ENCODE measurements around the gene SLC25A5.
"Not testable (repeated sequence)": the region's sequence is repeated elsewhere in the genome, so short reads cannot be mapped to it uniquely, and the experiment has no call there.

The SLC25A5 gene

GRCh38 chrX:119489212-119490074 is 21.2 kb downstream of the SLC25A5 start:
- no peak overlapping the region for H3K9ac ChIP-seq (ENCODE audit: low read depth in 1 of 2, low read length in 2 of 2)
- H3K4me3 ChIP-seq (ENCODE audit: low read depth in 1 of 2, low read length in 2 of 2) = no peak overlapping the region
- H3K27ac ChIP-seq (ENCODE audit: low read depth, low read length) = no peak overlapping the region
- no peaks in the 10 kb centered on the region for H3K9me3 ChIP-seq (ENCODE audit: control insufficient read depth in 1 of 2, low read length in 2 of 2)
- H3K4me1 ChIP-seq (ENCODE audit: control insufficient read depth in 1 of 2, insufficient read depth in 2 of 2, low read length in 2 of 2) = no peaks in the 10 kb centered on the region
- no peaks in the 10 kb centered on the region for H3K27me3 ChIP-seq (ENCODE audit: control insufficient read depth in 1 of 2, insufficient read depth in 2 of 2, low read length in 2 of 2)
- no peaks in the 10 kb centered on the region for H3K36me3 ChIP-seq (ENCODE audit: control insufficient read depth in 1 of 2, insufficient read depth in 2 of 2, low read length in 2 of 2)

DNA sequence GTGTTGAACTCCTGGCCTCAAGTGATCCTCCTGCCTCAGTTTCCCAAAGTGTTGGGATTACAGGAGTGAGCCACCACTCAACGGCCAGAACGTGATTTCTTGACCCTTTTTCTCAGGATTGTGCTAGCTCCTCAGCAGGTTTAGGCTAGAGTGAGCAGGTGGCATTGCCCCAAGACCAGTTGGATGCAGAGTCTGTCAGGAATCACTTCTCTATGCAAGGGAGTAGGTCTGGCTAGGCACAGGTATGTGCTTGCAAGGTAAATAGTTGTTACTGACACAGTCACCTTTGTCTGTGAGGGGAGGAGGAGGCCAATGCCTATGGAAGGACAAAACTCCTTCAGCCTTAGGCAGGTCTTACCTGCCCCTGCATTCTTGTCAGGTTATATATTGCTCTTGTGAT is 24.2 kb downstream of the SLC25A5 start:
- no peaks in the 10 kb centered on the region for H3K9me3 ChIP-seq (ENCODE audit: control insufficient read depth in 1 of 2, low read length in 2 of 2)
- H3K4me3 ChIP-seq (ENCODE audit: low read depth in 1 of 2, low read length in 2 of 2) = no peak overlapping the region
- peaks cover 9 to 12% of the 10 kb centered on the region in 2 donors for H3K4me1 ChIP-seq (ENCODE audit: control insufficient read depth in 1 of 2, insufficient read depth in 2 of 2, low read length in 2 of 2)
- no peak overlapping the region for H3K9ac ChIP-seq (ENCODE audit: low read depth in 1 of 2, low read length in 2 of 2)
- H3K27me3 ChIP-seq (ENCODE audit: control insufficient read depth in 1 of 2, insufficient read depth in 2 of 2, low read length in 2 of 2) = no peaks in the 10 kb centered on the region
- H3K27ac ChIP-seq (ENCODE audit: low read depth, low read length) = no peak overlapping the region
- H3K36me3 ChIP-seq (ENCODE audit: control insufficient read depth in 1 of 2, insufficient read depth in 2 of 2, low read length in 2 of 2) = no peaks in the 10 kb centered on the region

- H3K4me1 ChIP-seq (ENCODE audit: control insufficient read depth in 1 of 2, insufficient read depth in 2 of 2, low read length in 2 of 2) = peaks cover 9 to 12% of the 10 kb centered on the region in 2 donors
- not testable (repeated sequence) for H3K9me3 ChIP-seq (ENCODE audit: control insufficient read depth in 1 of 2, low read length in 2 of 2); H3K36me3 ChIP-seq (ENCODE audit: control insufficient read depth in 1 of 2, insufficient read depth in 2 of 2, low read length in 2 of 2); H3K27me3 ChIP-seq (ENCODE audit: control insufficient read depth in 1 of 2, insufficient read depth in 2 of 2, low read length in 2 of 2); H3K4me3 ChIP-seq (ENCODE audit: low read depth in 1 of 2, low read length in 2 of 2)
- H3K9ac ChIP-seq (ENCODE audit: low read depth in 1 of 2, low read length in 2 of 2) = peak overlapping the region in 1 of 2 donors; percentile 42
- peak overlapping the region; percentile 39 for H3K27ac ChIP-seq (ENCODE audit: low read depth, low read length)
Measured at GRCh38 chrX:119493851-119494495, 25.7 kb downstream of the SLC25A5 start.

- Histone ChIP-seq H3K9ac (ENCODE audit: low read depth in 1 of 2, low read length in 2 of 2) (peak overlapping the region in 1 of 2 donors; percentile 59), H3K4me1 (ENCODE audit: control insufficient read depth in 1 of 2, insufficient read depth in 2 of 2, low read length in 2 of 2) (peaks cover 9 to 17% of the 10 kb centered on the region in 2 donors), H3K9me3 (ENCODE audit: control insufficient read depth in 1 of 2, low read length in 2 of 2) (no peaks in the 10 kb centered on the region), H3K27me3 (ENCODE audit: control insufficient read depth in 1 of 2, insufficient read depth in 2 of 2, low read length in 2 of 2) (no peaks in the 10 kb centered on the region), H3K27ac (ENCODE audit: low read depth, low read length) (peak overlapping the region; percentile 83), H3K4me3 (ENCODE audit: low read depth in 1 of 2, low read length in 2 of 2) (no peak overlapping the region), H3K36me3 (ENCODE audit: control insufficient read depth in 1 of 2, insufficient read depth in 2 of 2, low read length in 2 of 2) (no peaks in the 10 kb centered on the region)
Measured at GRCh38 chrX:119495734-119496726, 27.8 kb downstream of the SLC25A5 start.

DNA sequence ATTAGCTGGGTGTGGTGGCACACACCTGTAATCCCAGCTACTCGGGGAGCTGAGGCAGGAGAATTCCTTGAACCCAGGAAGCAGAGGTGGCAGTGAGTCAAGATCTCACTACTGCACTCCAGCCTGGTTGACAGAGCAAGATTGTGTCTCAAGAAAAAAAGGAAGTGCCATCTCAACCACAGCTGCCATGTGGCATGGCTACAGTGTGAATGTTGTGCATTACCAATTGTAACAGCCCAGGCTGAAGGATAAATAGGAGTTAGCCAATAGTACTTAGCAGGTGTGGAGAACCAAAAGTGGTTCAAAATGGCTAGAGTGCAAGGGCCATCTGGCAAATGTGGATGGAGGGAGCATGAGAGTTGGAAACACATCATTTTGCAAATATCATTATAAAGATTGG is 28.9 kb downstream of the SLC25A5 start:
- H3K4me1 ChIP-seq (ENCODE audit: control insufficient read depth in 1 of 2, insufficient read depth in 2 of 2, low read length in 2 of 2) = peaks cover 13 to 25% of the 10 kb centered on the region in 2 donors
- H3K4me3 ChIP-seq (ENCODE audit: low read depth in 1 of 2, low read length in 2 of 2) = no peak overlapping the region
- peak overlapping the region; percentile 0 for H3K27ac ChIP-seq (ENCODE audit: low read depth, low read length)
- no peaks in the 10 kb centered on the region for H3K36me3 ChIP-seq (ENCODE audit: control insufficient read depth in 1 of 2, insufficient read depth in 2 of 2, low read length in 2 of 2)
- H3K9me3 ChIP-seq (ENCODE audit: control insufficient read depth in 1 of 2, low read length in 2 of 2) = no peaks in the 10 kb centered on the region
- no peaks in the 10 kb centered on the region for H3K27me3 ChIP-seq (ENCODE audit: control insufficient read depth in 1 of 2, insufficient read depth in 2 of 2, low read length in 2 of 2)
- no peak overlapping the region for H3K9ac ChIP-seq (ENCODE audit: low read depth in 1 of 2, low read length in 2 of 2)

DNA sequence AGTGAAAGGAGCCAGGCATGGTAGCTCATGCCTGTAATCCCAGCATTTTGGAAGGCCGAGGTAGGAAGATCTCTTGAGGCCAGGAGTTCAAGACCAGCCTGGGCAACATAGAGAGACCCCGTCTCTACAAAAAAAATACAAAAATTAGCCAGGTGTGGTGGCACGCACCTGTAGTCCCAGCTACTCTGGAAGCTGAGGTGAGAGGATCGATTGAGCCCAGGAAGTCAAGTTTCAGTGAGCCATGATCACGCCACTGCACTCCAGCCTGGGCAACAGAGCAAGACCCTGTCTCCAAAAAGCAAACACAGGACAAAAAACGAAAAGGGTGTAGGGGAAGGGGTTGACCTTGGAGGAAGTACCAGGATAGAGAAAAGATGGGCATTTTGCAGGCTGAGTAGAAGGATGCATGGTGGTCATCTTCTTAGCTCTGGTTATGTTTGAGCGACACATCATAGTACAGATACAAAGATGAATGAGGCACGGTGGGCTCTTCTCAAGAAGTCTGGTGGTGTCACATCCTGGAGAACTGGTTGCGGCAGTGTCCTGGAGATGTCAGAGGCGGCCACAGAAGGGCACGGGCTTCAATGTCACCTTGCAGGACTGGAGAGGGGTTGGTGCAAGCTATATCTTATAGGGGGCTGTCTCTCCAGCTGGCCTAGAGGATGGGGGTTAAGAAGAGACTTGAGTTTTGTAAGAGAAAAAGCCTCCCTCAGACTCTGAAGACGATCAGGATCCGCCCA is 32.0 kb downstream of the SLC25A5 start:
- Histone ChIP-seq H3K27me3 (ENCODE audit: control insufficient read depth in 1 of 2, insufficient read depth in 2 of 2, low read length in 2 of 2) (no peaks in the 10 kb centered on the region), H3K9me3 (ENCODE audit: control insufficient read depth in 1 of 2, low read length in 2 of 2) (no peaks in the 10 kb centered on the region), H3K4me1 (ENCODE audit: control insufficient read depth in 1 of 2, insufficient read depth in 2 of 2, low read length in 2 of 2) (peaks cover 24 to 36% of the 10 kb centered on the region in 2 donors), H3K36me3 (ENCODE audit: control insufficient read depth in 1 of 2, insufficient read depth in 2 of 2, low read length in 2 of 2) (no peaks in the 10 kb centered on the region), H3K4me3 (ENCODE audit: low read depth in 1 of 2, low read length in 2 of 2) (peak overlapping the region in 1 of 2 donors; percentile 15), H3K9ac (ENCODE audit: low read depth in 1 of 2, low read length in 2 of 2) (peak overlapping the region in 1 of 2 donors; percentile 18), H3K27ac (ENCODE audit: low read depth, low read length) (peak overlapping the region; percentile 62)

GRCh38 chrX:119501511-119502148 is 33.4 kb downstream of the SLC25A5 start:
- H3K27me3 ChIP-seq (ENCODE audit: control insufficient read depth in 1 of 2, insufficient read depth in 2 of 2, low read length in 2 of 2) = no peaks in the 10 kb centered on the region
- peak overlapping the region; percentile 51 to 65 for H3K9ac ChIP-seq (ENCODE audit: low read depth in 1 of 2, low read length in 2 of 2)
- H3K9me3 ChIP-seq (ENCODE audit: control insufficient read depth in 1 of 2, low read length in 2 of 2) = no peaks in the 10 kb centered on the region
- peak overlapping the region; percentile 89 for H3K27ac ChIP-seq (ENCODE audit: low read depth, low read length)
- H3K4me1 ChIP-seq (ENCODE audit: control insufficient read depth in 1 of 2, insufficient read depth in 2 of 2, low read length in 2 of 2) = peaks cover 15 to 25% of the 10 kb centered on the region in 2 donors
- no peak overlapping the region for H3K4me3 ChIP-seq (ENCODE audit: low read depth in 1 of 2, low read length in 2 of 2)
- H3K36me3 ChIP-seq (ENCODE audit: control insufficient read depth in 1 of 2, insufficient read depth in 2 of 2, low read length in 2 of 2) = no peaks in the 10 kb centered on the region

- no peaks in the 10 kb centered on the region for H3K27me3 ChIP-seq (ENCODE audit: control insufficient read depth in 1 of 2, insufficient read depth in 2 of 2, low read length in 2 of 2)
- H3K27ac ChIP-seq (ENCODE audit: low read depth, low read length) = peak overlapping the region; percentile 89
- no peaks in the 10 kb centered on the region for H3K36me3 ChIP-seq (ENCODE audit: control insufficient read depth in 1 of 2, insufficient read depth in 2 of 2, low read length in 2 of 2)
- H3K4me1 ChIP-seq (ENCODE audit: control insufficient read depth in 1 of 2, insufficient read depth in 2 of 2, low read length in 2 of 2) = peaks cover 15 to 25% of the 10 kb centered on the region in 2 donors
- H3K9me3 ChIP-seq (ENCODE audit: control insufficient read depth in 1 of 2, low read length in 2 of 2) = no peaks in the 10 kb centered on the region
- H3K4me3 ChIP-seq (ENCODE audit: low read depth in 1 of 2, low read length in 2 of 2) = no peak overlapping the region
- H3K9ac ChIP-seq (ENCODE audit: low read depth in 1 of 2, low read length in 2 of 2) = peak overlapping the region; percentile 51 to 65
Measured at GRCh38 chrX:119502727-119503483, 34.7 kb downstream of the SLC25A5 start.

Measured in duodenal mucosa (tissue), 2 donors.